Measurements from ENCODE around the gene OSBP. TPM values are rescaled to one million over a fixed set of nuclear protein-coding genes. Genes with fewer than 3 reads are reported as not detected.

OSBP gene
- total and polyA plus RNA-seq, 8 donors, result 10.8 to 67.9 (median 27.2) TPM

GRCh38 chr11:59572091-59572490, 43.5 kb downstream of the OSBP start:
- no peak overlapping the region for H3K27ac ChIP-seq
- 91 to 97% (median 95%) methylated on average over 5 of the region's 5 CpGs for WGBS, 5 donors
- peaks cover 17 to 37% (median 30%) of the 10 kb centered on the region in 4 donors for H3K36me3 ChIP-seq
- H3K27me3 ChIP-seq, result no peaks in the 10 kb centered on the region
- DNase-seq, result no peak
- TF ChIP-seq EP300 (IDR thresholded peaks at IDR 0.05), result no peak
- no peak for TF ChIP-seq POLR2A (IDR thresholded peaks at IDR 0.05)
- no peak for TF ChIP-seq CTCF (IDR thresholded peaks at IDR 0.05)
- no peak for TF ChIP-seq POLR2AphosphoS5 (IDR thresholded peaks at IDR 0.05)
- peaks cover 0 to 9% (median 0%) of the 10 kb centered on the region in 4 donors for H3K4me1 ChIP-seq
- no peaks in the 10 kb centered on the region for H3K9me3 ChIP-seq
- no peak overlapping the region for H3K4me3 ChIP-seq
- intact Hi-C loops (cut with DNase I; ENCODE audit: low total_unique reads), result no loop called here

GRCh38 chr11:59562292-59562691, 53.3 kb downstream of the OSBP start:
- intact Hi-C loops (cut with DNase I; ENCODE audit: low total_unique reads), result no loop called here
- DNase-seq, result no peak
- 83 to 90% (median 86%) methylated on average over 3 of the region's 3 CpGs for WGBS, 5 donors
- peak overlapping the region in 1 of 5 donors; percentile 92 for H3K27ac ChIP-seq
- H3K27me3 ChIP-seq, result no peaks in the 10 kb centered on the region
- TF ChIP-seq EP300 (IDR thresholded peaks at IDR 0.05) (no peak), CTCF (IDR thresholded peaks at IDR 0.05) (no peak), POLR2AphosphoS5 (IDR thresholded peaks at IDR 0.05) (no peak)
- no peaks in the 10 kb centered on the region for H3K36me3 ChIP-seq
- H3K9me3 ChIP-seq, result no peaks in the 10 kb centered on the region
- H3K4me1 ChIP-seq, result peaks cover 8 to 34% (median 22%) of the 10 kb centered on the region in 4 donors
- H3K4me3 ChIP-seq, result no peak overlapping the region

- Histone ChIP-seq H3K27me3 (no peaks in the 10 kb centered on the region), H3K9me3 (no peaks in the 10 kb centered on the region), H3K4me1 (peaks cover 8 to 39% (median 28%) of the 10 kb centered on the region in 4 donors), H3K4me3 (peak overlapping the region; percentile 66 to 88 (median 76)), H3K36me3 (no peaks in the 10 kb centered on the region), H3K27ac (peak overlapping the region; percentile 87 to 93 (median 92))
- 2 to 5% (median 3%) methylated on average over 39 to 40 of the region's 40 CpGs for WGBS, 5 donors
- intact Hi-C loops (cut with DNase I; ENCODE audit: low total_unique reads), result no loop called here
- TF ChIP-seq EP300 (IDR thresholded peaks at IDR 0.05) (no peak), POLR2A (IDR thresholded peaks at IDR 0.05) (no peak), CTCF (IDR thresholded peaks at IDR 0.05) (no peak), POLR2AphosphoS5 (IDR thresholded peaks at IDR 0.05) (no peak)
- peak; percentile 86 to 96 for DNase-seq
Observed at GRCh38 chr11:59560702-59561473, 54.7 kb downstream of the OSBP start.

GRCh38 chr11:59560290-59560701, 55.3 kb downstream of the OSBP start:
- intact Hi-C loops (cut with DNase I; ENCODE audit: low total_unique reads), result no loop called here
- no peaks in the 10 kb centered on the region for H3K36me3 ChIP-seq
- H3K27ac ChIP-seq, result peak overlapping the region; percentile 87 to 93 (median 92)
- peaks cover 8 to 40% (median 29%) of the 10 kb centered on the region in 4 donors for H3K4me1 ChIP-seq
- peak; percentile 65 to 94 for DNase-seq
- H3K9me3 ChIP-seq, result no peaks in the 10 kb centered on the region
- peak overlapping the region; percentile 66 to 88 (median 76) for H3K4me3 ChIP-seq
- no peaks in the 10 kb centered on the region for H3K27me3 ChIP-seq
- peak in 1 of 3 donors; percentile 32 for TF ChIP-seq POLR2AphosphoS5 (IDR thresholded peaks at IDR 0.05)
- TF ChIP-seq POLR2A (IDR thresholded peaks at IDR 0.05), result no peak
- 0 to 2% (median 0%) methylated on average over 18 of the region's 18 CpGs for WGBS, 5 donors

- peak overlapping the region in 4 of 5 donors; percentile 87 to 93 (median 90) for H3K27ac ChIP-seq
Observed at GRCh38 chr11:59559886-59560285, 55.7 kb downstream of the OSBP start.

More at GRCh38 chr11:59559886-59560285, 55.7 kb downstream of the OSBP start:
- Histone ChIP-seq H3K4me1 (peaks cover 8 to 40% (median 29%) of the 10 kb centered on the region in 4 donors), H3K27me3 (no peaks in the 10 kb centered on the region), H3K9me3 (no peaks in the 10 kb centered on the region), H3K36me3 (no peaks in the 10 kb centered on the region), H3K4me3 (peak overlapping the region; percentile 66 to 88 (median 76))
- 38 to 57% (median 52%) methylated on average over 8 of the region's 8 CpGs for WGBS, 5 donors
- TF ChIP-seq POLR2A (IDR thresholded peaks at IDR 0.05) (no peak), POLR2AphosphoS5 (IDR thresholded peaks at IDR 0.05) (no peak), CTCF (IDR thresholded peaks at IDR 0.05) (no peak)
- no peak for DNase-seq
- intact Hi-C loops (cut with DNase I; ENCODE audit: low total_unique reads), result no loop called here

Measured in stomach (tissue), 9 donors.